Glutamatergic neuron (in vitro differentiated cells): Measurements from ENCODE around the gene FAU. TPM values are rescaled to one million over a fixed set of nuclear protein-coding genes. Genes with fewer than 3 reads are reported as not detected.

Source experiments
- DNase-seq: peaks from one replicate; pipeline ENCODE4 v3.0.0; 2022
- H3K27ac Mint-ChIP-seq: one replicate; pipeline ENCODE4 v1.8.0; 2020; ENCODE audit warnings: mild to moderate bottlenecking, mixed read lengths, inconsistent platforms; ENCODE audit not compliant: unreplicated experiment
- H3K27me3 Mint-ChIP-seq: one replicate; pipeline ENCODE4 v1.8.0; 2020; ENCODE audit warnings: mild to moderate bottlenecking, moderate library complexity, mixed read lengths, inconsistent platforms; ENCODE audit not compliant: unreplicated experiment
- H3K36me3 Mint-ChIP-seq: one replicate; pipeline ENCODE4 v1.8.0; 2020; ENCODE audit warnings: mild to moderate bottlenecking, mixed read lengths, inconsistent platforms; ENCODE audit not compliant: unreplicated experiment
- H3K4me1 Mint-ChIP-seq: one replicate; pipeline ENCODE4 v1.8.0; 2020; ENCODE audit warnings: mild to moderate bottlenecking, low read depth, mixed read lengths, inconsistent platforms; ENCODE audit not compliant: unreplicated experiment
- H3K4me3 Mint-ChIP-seq: one replicate; pipeline ENCODE4 v1.8.0; 2020; ENCODE audit warnings: mild to moderate bottlenecking, mixed read lengths, inconsistent platforms; ENCODE audit not compliant: unreplicated experiment
- H3K9me3 Mint-ChIP-seq: one replicate; pipeline ENCODE4 v1.8.0; 2020; ENCODE audit warnings: mild to moderate bottlenecking, moderate library complexity, mixed read lengths, inconsistent platforms; ENCODE audit not compliant: unreplicated experiment
- CTCF ChIP-seq: fragments of 200-600 bp; sonication (generic); IDR thresholded peaks from one replicate; pipeline ENCODE4 v1.5.0; 2021; ENCODE audit not compliant: partially characterized antibody, unreplicated experiment
- total RNA-seq: library from RNA; stranded (reverse); fragmentation: NEBNext Ultra II Directional; extraction: Animal tissue kit (Norgen Biotek cat#: 25700); gene quantifications from one replicate; pipeline ENCODE4 v1.2.1, GENCODE V29; 2021; ENCODE audit not compliant: unreplicated experiment

Gene FAU
- total RNA-seq, 1 donor from 2014 or later, result 560 TPM

GRCh38 chr11:65130631-65131416, 8.9 kb upstream of the FAU start:
- peak overlapping the region; percentile 25 for H3K4me3 Mint-ChIP-seq
- no peak for TF ChIP-seq CTCF
- peaks cover 11% of the 10 kb centered on the region for H3K4me1 Mint-ChIP-seq
- no peak for DNase-seq
- peaks cover 8% of the 10 kb centered on the region for H3K27me3 Mint-ChIP-seq
- peaks cover 9% of the 10 kb centered on the region for H3K9me3 Mint-ChIP-seq
- no peaks in the 10 kb centered on the region for H3K36me3 Mint-ChIP-seq
- H3K27ac Mint-ChIP-seq, result peak overlapping the region; percentile 68

GRCh38 chr11:65129649-65130441, 7.9 kb upstream of the FAU start:
- peaks cover 8% of the 10 kb centered on the region for H3K4me1 Mint-ChIP-seq
- peaks cover 8% of the 10 kb centered on the region for H3K27me3 Mint-ChIP-seq
- no peaks in the 10 kb centered on the region for H3K36me3 Mint-ChIP-seq
- H3K27ac Mint-ChIP-seq, result no peak overlapping the region
- DNase-seq, result no peak
- no peak overlapping the region for H3K4me3 Mint-ChIP-seq
- no peak for TF ChIP-seq CTCF
- peaks cover 9% of the 10 kb centered on the region for H3K9me3 Mint-ChIP-seq

GRCh38 chr11:65128182-65129145, 6.5 kb upstream of the FAU start:
- Mint-ChIP-seq H3K36me3 (no peaks in the 10 kb centered on the region), H3K9me3 (peaks cover 1% of the 10 kb centered on the region)

GRCh38 chr11:65127473-65128181, 5.7 kb upstream of the FAU start:
- H3K27me3 Mint-ChIP-seq, result peaks cover 3% of the 10 kb centered on the region
- H3K27ac Mint-ChIP-seq, result no peak overlapping the region
- no peak for TF ChIP-seq CTCF
- no peaks in the 10 kb centered on the region for H3K9me3 Mint-ChIP-seq
- no peak overlapping the region for H3K4me3 Mint-ChIP-seq
- H3K36me3 Mint-ChIP-seq, result no peaks in the 10 kb centered on the region
- DNase-seq, result no peak
- H3K4me1 Mint-ChIP-seq, result peaks cover 3% of the 10 kb centered on the region

More at GRCh38 chr11:65128182-65129145, 6.5 kb upstream of the FAU start:
- no peak for TF ChIP-seq CTCF
- no peak for DNase-seq
- Mint-ChIP-seq H3K4me1 (peaks cover 8% of the 10 kb centered on the region), H3K27ac (no peak overlapping the region), H3K27me3 (peaks cover 4% of the 10 kb centered on the region), H3K4me3 (no peak overlapping the region)
